Measurements from ENCODE around the gene KLHDC2. TPM values are rescaled to one million over a fixed set of nuclear protein-coding genes. Genes with fewer than 3 reads are reported as not detected.
"Not testable (repeated sequence)": the region's sequence is repeated elsewhere in the genome, so short reads cannot be mapped to it uniquely, and the experiment has no call there.

The KLHDC2 gene
- total RNA-seq, 1 donor from 2014 or later, result 11.7 TPM

DNA sequence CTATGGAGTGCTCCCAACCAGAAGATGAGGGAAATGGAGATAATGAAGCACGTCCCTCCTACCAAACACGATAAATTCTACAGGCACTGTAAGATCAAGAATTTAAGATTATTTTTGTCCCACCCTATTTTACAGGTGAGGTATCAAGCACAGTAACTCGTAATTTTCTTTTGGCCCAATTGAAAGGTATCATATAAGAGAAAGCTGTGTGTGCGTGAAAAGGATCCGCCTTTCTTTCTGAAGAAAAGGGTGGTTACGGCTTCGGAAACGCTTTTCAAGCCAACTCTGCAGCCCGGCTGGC is 733 bp upstream of the KLHDC2 start:
- H3K27me3 ChIP-seq, result no peaks in the 10 kb centered on the region
- no peak for DNase-seq (ENCODE audit: low spot score in 2 of 2)
- H3K9me3 ChIP-seq, result no peaks in the 10 kb centered on the region
- intact Hi-C loops (cut with DNase I), result loop anchor here (2.0 to 5.0 kb wide), 2 partner anchors 74 to 900 kb away; partner anchors contain the start of genes KLHDC1 and SAV1
- H3K36me3 ChIP-seq, result peaks cover 5 to 8% of the 10 kb centered on the region in 2 donors
- peak overlapping the region; percentile 83 to 94 for H3K4me3 ChIP-seq
- peaks cover 0 to 24% of the 10 kb centered on the region in 2 donors for H3K4me1 ChIP-seq
- H3K27ac ChIP-seq, result peak overlapping the region; percentile 94 to 97
- TF ChIP-seq, protein P1, sequence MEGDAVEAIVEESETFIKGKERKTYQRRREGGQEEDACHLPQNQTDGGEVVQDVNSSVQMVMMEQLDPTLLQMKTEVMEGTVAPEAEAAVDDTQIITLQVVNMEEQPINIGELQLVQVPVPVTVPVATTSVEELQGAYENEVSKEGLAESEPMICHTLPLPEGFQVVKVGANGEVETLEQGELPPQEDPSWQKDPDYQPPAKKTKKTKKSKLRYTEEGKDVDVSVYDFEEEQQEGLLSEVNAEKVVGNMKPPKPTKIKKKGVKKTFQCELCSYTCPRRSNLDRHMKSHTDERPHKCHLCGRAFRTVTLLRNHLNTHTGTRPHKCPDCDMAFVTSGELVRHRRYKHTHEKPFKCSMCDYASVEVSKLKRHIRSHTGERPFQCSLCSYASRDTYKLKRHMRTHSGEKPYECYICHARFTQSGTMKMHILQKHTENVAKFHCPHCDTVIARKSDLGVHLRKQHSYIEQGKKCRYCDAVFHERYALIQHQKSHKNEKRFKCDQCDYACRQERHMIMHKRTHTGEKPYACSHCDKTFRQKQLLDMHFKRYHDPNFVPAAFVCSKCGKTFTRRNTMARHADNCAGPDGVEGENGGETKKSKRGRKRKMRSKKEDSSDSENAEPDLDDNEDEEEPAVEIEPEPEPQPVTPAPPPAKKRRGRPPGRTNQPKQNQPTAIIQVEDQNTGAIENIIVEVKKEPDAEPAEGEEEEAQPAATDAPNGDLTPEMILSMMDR (IDR thresholded peaks at IDR 0.05), result no peak

DNA sequence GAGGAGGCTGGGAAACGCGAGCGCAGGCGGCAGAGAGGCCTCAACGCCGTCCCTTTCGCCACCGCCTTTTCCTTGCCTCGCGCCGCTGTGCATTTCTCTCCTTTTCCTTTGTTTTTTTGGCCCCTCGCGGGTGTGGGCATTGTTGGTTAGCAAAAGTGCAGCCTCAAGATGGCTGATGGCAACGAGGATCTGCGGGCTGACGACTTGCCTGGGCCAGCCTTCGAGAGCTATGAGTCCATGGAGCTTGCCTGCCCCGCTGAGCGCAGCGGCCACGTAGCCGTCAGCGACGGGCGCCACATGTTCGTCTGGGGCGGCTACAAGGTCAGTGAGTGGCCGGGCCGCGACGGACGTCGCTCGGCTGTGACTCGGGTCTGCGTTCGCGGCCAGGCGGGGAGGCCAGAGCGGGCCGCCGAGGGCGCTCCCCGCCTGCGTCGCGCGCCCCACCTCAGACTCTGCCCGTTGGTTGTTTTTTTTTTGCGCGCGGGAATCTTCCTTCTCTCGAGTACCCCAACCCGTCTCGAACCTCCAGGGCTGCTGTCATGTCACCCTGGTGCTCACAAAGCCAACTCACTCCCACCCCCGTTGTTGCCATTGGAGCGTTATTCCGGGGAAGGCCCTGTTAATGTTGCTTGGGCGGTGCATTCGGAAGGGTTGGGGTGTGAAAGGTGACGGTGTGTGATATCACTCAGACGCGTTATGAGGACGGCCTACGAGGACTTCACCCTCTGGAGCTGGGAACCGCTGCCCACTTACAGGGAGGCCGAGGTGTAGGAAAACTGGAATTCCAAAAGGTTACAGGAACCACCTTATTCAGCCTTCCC is 558 bp downstream of the KLHDC2 start:
- intact Hi-C loops (cut with DNase I), result loop anchor here (1.0 to 5.0 kb wide), 2 partner anchors 134 to 899 kb away; partner anchors contain the start of gene SAV1
- H3K27me3 ChIP-seq, result no peaks in the 10 kb centered on the region
- peaks cover 0 to 24% of the 10 kb centered on the region in 2 donors for H3K4me1 ChIP-seq
- H3K27ac ChIP-seq, result peak overlapping the region; percentile 94 to 97
- H3K4me3 ChIP-seq, result peak overlapping the region; percentile 83 to 94
- peak; percentile 14 to 77 for DNase-seq (ENCODE audit: low spot score in 2 of 2)
- peaks cover 5 to 16% of the 10 kb centered on the region in 2 donors for H3K36me3 ChIP-seq
- no peaks in the 10 kb centered on the region for H3K9me3 ChIP-seq
- TF ChIP-seq, protein P1 (IDR thresholded peaks at IDR 0.05), result no peak

DNA sequence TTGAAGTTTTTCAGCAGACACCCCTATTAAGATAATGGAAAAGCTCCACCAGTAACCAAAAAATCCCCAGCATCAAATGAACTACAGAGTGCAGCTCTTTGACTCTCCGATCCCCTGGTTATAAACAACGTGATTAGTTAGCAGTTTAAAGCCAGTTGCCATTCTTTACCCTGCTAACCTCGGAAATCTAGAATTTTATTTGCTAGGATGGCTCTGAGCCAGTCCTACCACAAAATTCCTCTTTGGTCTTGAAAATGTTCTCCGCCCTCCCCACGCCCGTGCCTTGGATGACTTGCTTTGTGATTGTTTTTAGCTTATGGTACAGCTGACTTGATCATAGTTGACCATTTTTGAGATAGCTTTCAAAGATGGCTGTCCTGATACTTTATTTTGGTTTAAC is 1.2 kb downstream of the KLHDC2 start:
- H3K9me3 ChIP-seq, result no peaks in the 10 kb centered on the region
- peak overlapping the region; percentile 94 to 97 for H3K27ac ChIP-seq
- H3K36me3 ChIP-seq, result peaks cover 11 to 17% of the 10 kb centered on the region in 2 donors
- H3K4me1 ChIP-seq, result peaks cover 0 to 24% of the 10 kb centered on the region in 2 donors
- H3K27me3 ChIP-seq, result no peaks in the 10 kb centered on the region
- DNase-seq (ENCODE audit: low spot score in 2 of 2), result no peak
- TF ChIP-seq, protein P1 (IDR thresholded peaks at IDR 0.05), result no peak
- intact Hi-C loops (cut with DNase I), result loop anchor here (5.0 kb wide), 1 partner anchor 898 kb away; the partner anchor contains the start of gene SAV1
- H3K4me3 ChIP-seq, result peak overlapping the region; percentile 83 to 94

DNA sequence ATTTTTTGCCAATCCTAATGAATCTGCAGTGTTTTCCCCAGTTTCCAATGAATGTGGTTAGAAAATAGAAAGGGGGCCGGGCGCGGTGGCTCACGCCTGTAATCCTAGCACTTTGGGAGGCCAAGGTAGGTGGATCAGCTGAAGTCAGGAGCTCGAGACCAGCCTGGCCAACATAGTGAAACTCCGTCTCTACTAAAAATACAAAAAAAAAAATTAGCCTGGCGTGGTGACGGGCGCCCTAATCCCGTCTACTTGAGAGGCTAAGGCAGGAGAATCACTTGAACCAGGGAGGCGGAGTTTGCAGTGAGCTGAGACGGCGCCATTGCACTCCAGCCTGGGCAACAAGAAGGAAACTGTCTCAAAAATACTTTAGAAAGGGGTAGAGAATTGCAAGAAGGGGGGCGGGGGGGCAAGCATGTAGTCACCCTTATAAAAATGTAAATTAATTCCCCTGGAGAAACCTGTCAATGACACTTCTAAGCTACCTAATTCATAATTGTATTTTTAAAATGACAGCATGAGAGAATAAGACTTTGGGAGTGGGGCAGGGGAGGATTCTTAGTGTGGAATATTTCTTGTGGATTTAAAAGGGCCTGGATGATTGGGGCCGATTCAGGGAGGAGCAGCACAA is 1.7 kb downstream of the KLHDC2 start:
- no peak for DNase-seq (ENCODE audit: low spot score in 2 of 2)
- intact Hi-C loops (cut with DNase I), result loop anchor here (5.0 kb wide), 2 partner anchors 463 to 898 kb away; partner anchors contain the start of genes SAV1 and SOS2
- TF ChIP-seq, protein P1 (IDR thresholded peaks at IDR 0.05), result no peak
- H3K36me3 ChIP-seq, result peaks cover 16 to 23% of the 10 kb centered on the region in 2 donors
- no peaks in the 10 kb centered on the region for H3K9me3 ChIP-seq
- peaks cover 0 to 24% of the 10 kb centered on the region in 2 donors for H3K4me1 ChIP-seq
- peak overlapping the region; percentile 83 to 94 for H3K4me3 ChIP-seq
- no peaks in the 10 kb centered on the region for H3K27me3 ChIP-seq
- H3K27ac ChIP-seq, result peak overlapping the region; percentile 94 to 97

DNA sequence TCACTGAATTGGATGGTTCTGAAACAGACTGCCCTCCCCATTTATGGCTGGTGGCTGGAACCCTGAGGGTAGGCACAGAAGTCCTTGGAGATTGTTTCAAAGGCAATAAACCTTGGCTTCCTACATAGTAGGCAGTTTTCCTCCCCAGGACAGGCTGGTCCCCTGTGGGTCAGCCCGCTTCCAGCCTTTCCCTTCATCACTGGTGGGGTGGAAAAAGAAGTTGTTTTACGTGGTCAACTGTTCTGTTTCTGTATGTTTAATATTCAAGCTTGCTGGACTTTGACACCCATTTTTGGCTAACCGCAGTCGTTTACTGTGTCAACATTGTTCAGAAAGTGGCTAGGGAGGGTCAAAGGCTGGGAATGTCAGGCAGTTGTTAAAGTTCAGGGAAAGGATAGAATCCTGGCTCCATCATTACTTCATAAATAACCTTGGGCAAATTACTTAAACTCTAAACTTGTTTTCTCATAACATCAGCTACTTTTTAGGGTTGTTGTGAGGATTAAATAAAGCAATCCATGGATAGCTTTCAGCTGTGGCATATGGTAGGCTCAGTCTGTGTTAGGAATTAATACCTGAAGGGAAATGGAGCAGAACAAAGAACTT is 2.4 kb downstream of the KLHDC2 start:
- Histone ChIP-seq H3K27me3 (no peaks in the 10 kb centered on the region), H3K4me1 (peaks cover 0 to 24% of the 10 kb centered on the region in 2 donors), H3K4me3 (peak overlapping the region; percentile 13 to 94), H3K36me3 (peaks cover 21 to 29% of the 10 kb centered on the region in 2 donors), H3K27ac (peak overlapping the region; percentile 41 to 48), H3K9me3 (no peaks in the 10 kb centered on the region)
- no peak for DNase-seq (ENCODE audit: low spot score in 2 of 2)
- intact Hi-C loops (cut with DNase I), result loop anchor here (5.0 kb wide), 1 partner anchor 462 kb away; the partner anchor contains the start of gene SOS2
- TF ChIP-seq, protein P1 (IDR thresholded peaks at IDR 0.05), result no peak

DNA sequence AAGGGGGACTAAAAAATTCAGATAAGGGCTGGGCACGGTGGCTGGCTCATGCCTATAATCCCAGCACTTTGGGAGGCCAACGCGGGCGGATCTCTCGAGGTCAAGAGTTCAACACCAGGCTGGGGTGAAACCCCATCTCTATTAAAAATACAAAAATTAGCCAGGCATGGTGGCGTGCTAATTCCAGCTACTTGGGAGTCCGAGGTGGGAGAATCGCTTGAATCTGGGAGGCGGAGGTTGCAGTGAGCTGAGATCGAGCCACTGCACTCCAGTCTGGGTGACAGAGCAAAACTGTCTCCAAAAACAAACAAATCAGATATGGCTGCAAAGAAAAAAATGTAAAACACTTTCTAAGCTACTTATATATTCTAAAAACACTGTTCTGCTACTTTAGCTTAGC is 3.7 kb downstream of the KLHDC2 start:
- intact Hi-C loops (cut with DNase I), result loop anchor here (5.0 kb wide), 1 partner anchor 461 kb away; the partner anchor contains the start of gene SOS2
- H3K4me3 ChIP-seq, result not testable (repeated sequence)
- peaks cover 28 to 43% of the 10 kb centered on the region in 2 donors for H3K36me3 ChIP-seq

More for the DNA sequence above, 3.7 kb downstream of the KLHDC2 start:
- not testable (repeated sequence) for H3K27ac ChIP-seq; DNase-seq (ENCODE audit: low spot score in 2 of 2); H3K27me3 ChIP-seq; H3K9me3 ChIP-seq
- peaks cover 0 to 23% of the 10 kb centered on the region in 2 donors for H3K4me1 ChIP-seq

All from ascending aorta (tissue), 2 donors.